ENCODE data around the gene SLC26A11.

DNA sequence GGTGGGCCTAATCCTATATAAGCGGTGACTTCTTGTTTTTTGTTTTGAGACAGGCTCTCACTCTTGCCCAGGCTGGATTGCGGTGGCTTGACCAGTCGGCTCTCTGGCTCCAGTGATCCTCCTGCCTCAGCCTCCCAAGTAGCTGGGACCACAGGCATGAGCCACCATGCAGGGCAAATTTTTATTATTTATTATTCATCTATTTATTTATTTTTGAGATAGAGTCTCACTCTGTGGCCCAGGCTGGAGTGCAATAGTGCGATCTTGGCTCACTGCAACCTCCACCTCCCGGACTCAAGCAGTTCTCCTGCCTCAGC lies 35.8 kb downstream of the SLC26A11 start:
- no peak for TF ChIP-seq POLR2A (IDR thresholded peaks at IDR 0.05)
- TF ChIP-seq, protein P1, sequence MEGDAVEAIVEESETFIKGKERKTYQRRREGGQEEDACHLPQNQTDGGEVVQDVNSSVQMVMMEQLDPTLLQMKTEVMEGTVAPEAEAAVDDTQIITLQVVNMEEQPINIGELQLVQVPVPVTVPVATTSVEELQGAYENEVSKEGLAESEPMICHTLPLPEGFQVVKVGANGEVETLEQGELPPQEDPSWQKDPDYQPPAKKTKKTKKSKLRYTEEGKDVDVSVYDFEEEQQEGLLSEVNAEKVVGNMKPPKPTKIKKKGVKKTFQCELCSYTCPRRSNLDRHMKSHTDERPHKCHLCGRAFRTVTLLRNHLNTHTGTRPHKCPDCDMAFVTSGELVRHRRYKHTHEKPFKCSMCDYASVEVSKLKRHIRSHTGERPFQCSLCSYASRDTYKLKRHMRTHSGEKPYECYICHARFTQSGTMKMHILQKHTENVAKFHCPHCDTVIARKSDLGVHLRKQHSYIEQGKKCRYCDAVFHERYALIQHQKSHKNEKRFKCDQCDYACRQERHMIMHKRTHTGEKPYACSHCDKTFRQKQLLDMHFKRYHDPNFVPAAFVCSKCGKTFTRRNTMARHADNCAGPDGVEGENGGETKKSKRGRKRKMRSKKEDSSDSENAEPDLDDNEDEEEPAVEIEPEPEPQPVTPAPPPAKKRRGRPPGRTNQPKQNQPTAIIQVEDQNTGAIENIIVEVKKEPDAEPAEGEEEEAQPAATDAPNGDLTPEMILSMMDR (IDR thresholded peaks at IDR 0.05), result no peak
